Transverse colon (tissue), 4 donors: ENCODE results near the gene SCML1. TPM values are rescaled to one million over a fixed set of nuclear protein-coding genes. Genes with fewer than 3 reads are reported as not detected.

Experiments used
- DNase-seq: peaks from one replicate; pipeline ENCODE4 v3.0.0-alpha.2; 2019
- H3K27ac ChIP-seq, 4 donors: fragments of 200-600 bp; sonication (generic); 2 replicates each; pipeline ENCODE4 v1.5.1; 2016 to 2018; ENCODE audit warnings: inconsistent platforms in 4 of 4
- H3K27me3 ChIP-seq: fragments of 200-600 bp; sonication (generic); 2 replicates; pipeline ENCODE4 v1.5.1; 2017; ENCODE audit warnings: inconsistent platforms
- H3K36me3 ChIP-seq, 4 donors: fragments of 200-600 bp; sonication (generic); 2 replicates each; pipeline ENCODE4 v1.5.1; 2017 to 2019; ENCODE audit warnings: inconsistent platforms in 4 of 4
- H3K4me1 ChIP-seq, 4 donors: fragments of 200-600 bp; sonication (generic); 2 replicates each; pipeline ENCODE4 v1.5.1; 2017 to 2020; ENCODE audit warnings: inconsistent platforms in 4 of 4
- H3K4me3 ChIP-seq, 4 donors: fragments of 200-600 bp; sonication (generic); 1 replicate in 1 of 4; 2 replicates in 3 of 4; pipeline versions ENCODE4 v1.5.1 to v1.6.1; 2017 to 2019; ENCODE audit warnings: inconsistent platforms in 4 of 4
- H3K9me3 ChIP-seq, 2 donors: fragments of 200-600 bp; sonication (generic); 2 replicates each; pipeline ENCODE4 v1.5.1; 2017 to 2019; ENCODE audit warnings: inconsistent platforms in 2 of 2
- CTCF ChIP-seq, 5 experiments: fragments of 200-600 bp in 3 of 5; fragments of 450-650 bp in 2 of 5; sonication (generic) in 3 of 5; IDR thresholded peaks; 1 replicate in 2 of 5; 2 replicates in 3 of 5; pipeline ENCODE4 v1.5.1; 2016 to 2017; ENCODE audit warnings: antibody characterized with exemption in 5 of 5, inconsistent platforms in 3 of 5, mild to moderate bottlenecking in 2 of 5, moderate library complexity in 1 of 5
- EP300 ChIP-seq: sonication (generic); formaldehyde crosslinking; IDR thresholded peaks from one replicate; pipeline ENCODE4 v1.6.1; 2017; ENCODE audit warnings: antibody characterized with exemption, low read depth
- POLR2A ChIP-seq: fragments of 450-650 bp; IDR thresholded peaks from one replicate; pipeline ENCODE4 v1.6.1; 2016; ENCODE audit warnings: antibody characterized with exemption, mild to moderate bottlenecking, moderate library complexity
- POLR2AphosphoS5 ChIP-seq, 3 donors: sonication (generic); formaldehyde crosslinking; IDR thresholded peaks; one replicate each; pipeline ENCODE4 v1.6.1; 2016; ENCODE audit warnings: antibody characterized with exemption in 3 of 3
- WGBS, 2 donors: methylation state at CpG; one replicate each; pipeline ENCODE4 v1.1.5; 2018; ENCODE audit warnings: low coverage in 1 of 2; 5-methylcytosine and 5-hydroxymethylcytosine counted together
- in situ Hi-C, 4 donors: fragments of 200-750 bp; cut with MboI; loops; one replicate each; pipeline versions ENCODE4 v1.15.0 to v1.15.1; 2017; ENCODE audit warnings: low sequenced_read_pairs in 3 of 4, low pct_ligation_motif_present in 1 of 4, low pct_unique_long_range_greater_than_20kb in 1 of 4
- intact Hi-C: fragments of 100-400 bp; cut with DNase I; formaldehyde crosslinking; loops from one replicate; pipeline ENCODE4 v1.15.1; 2023; ENCODE audit warnings: low total_unique reads
- total RNA-seq, 4 donors: library from RNA; depleted of rRNA; stranded (reverse); fragments of >200 nt; gene quantifications; one replicate each; pipeline ENCODE4 v1.1.0, GENCODE V29; 2016

SCML1 gene
- total RNA-seq, 4 donors from 2014 or later = 9.7 to 21.1 (median 13.8) TPM

- intact Hi-C loops = no loop called here
- H3K36me3 ChIP-seq = no peaks in the 10 kb centered on the region
- 89% methylated on average over 11 of the region's 11 CpGs; no CpG with 5 or more reads in 1 of the 2 donors for WGBS, 2 donors
- no peaks in the 10 kb centered on the region for H3K9me3 ChIP-seq
- in situ Hi-C loops = no loop called here
- no peaks in the 10 kb centered on the region for H3K27me3 ChIP-seq
- no peaks in the 10 kb centered on the region for H3K4me1 ChIP-seq
- no peak for DNase-seq
- TF ChIP-seq EP300 = no peak
- TF ChIP-seq POLR2AphosphoS5 (IDR thresholded peaks at IDR 0.05) = no peak
- TF ChIP-seq CTCF (IDR thresholded peaks at IDR 0.05) = no peak
- TF ChIP-seq POLR2A = no peak
- no peak overlapping the region for H3K27ac ChIP-seq
- H3K4me3 ChIP-seq = no peak overlapping the region
Observed at GRCh38 chrX:17787557-17787956, 50.3 kb downstream of the SCML1 start.

- no peaks in the 10 kb centered on the region for H3K36me3 ChIP-seq
- WGBS, 2 donors = 5% methylated on average over 4 of the region's 4 CpGs; no CpG with 5 or more reads in 1 of the 2 donors
- no peaks in the 10 kb centered on the region for H3K9me3 ChIP-seq
- in situ Hi-C loops = no loop called here
- DNase-seq = peak; percentile 24
- H3K27me3 ChIP-seq = no peaks in the 10 kb centered on the region
- TF ChIP-seq CTCF (IDR thresholded peaks at IDR 0.05) (peak; percentile 63 to 73 (median 66)), EP300 (no peak)
- H3K27ac ChIP-seq = no peak overlapping the region
- H3K4me3 ChIP-seq = no peak overlapping the region
- no peaks in the 10 kb centered on the region for H3K4me1 ChIP-seq
- intact Hi-C loops = no loop called here
Observed at GRCh38 chrX:17788439-17788838, 51.1 kb downstream of the SCML1 start.

- no peaks in the 10 kb centered on the region for H3K9me3 ChIP-seq
- in situ Hi-C loops (no loop called here), intact Hi-C loops (no loop called here)
- H3K36me3 ChIP-seq = no peaks in the 10 kb centered on the region
- H3K27me3 ChIP-seq = no peaks in the 10 kb centered on the region
- no peak overlapping the region for H3K4me3 ChIP-seq
- H3K4me1 ChIP-seq = no peaks in the 10 kb centered on the region
- H3K27ac ChIP-seq = no peak overlapping the region
- TF ChIP-seq EP300 (no peak), CTCF (IDR thresholded peaks at IDR 0.05) (no peak), POLR2A (no peak), POLR2AphosphoS5 (IDR thresholded peaks at IDR 0.05) (no peak)
- no peak for DNase-seq
- WGBS, 2 donors = 73% methylated on average over 8 of the region's 8 CpGs; no CpG with 5 or more reads in 1 of the 2 donors
Observed at GRCh38 chrX:17788956-17789562, 51.8 kb downstream of the SCML1 start.

- WGBS, 2 donors = 36% methylated on average over 1 of the region's 1 CpG; no CpG with 5 or more reads in 1 of the 2 donors
- TF ChIP-seq POLR2AphosphoS5 (IDR thresholded peaks at IDR 0.05) (no peak), POLR2A (no peak)
- H3K4me1 ChIP-seq = no peaks in the 10 kb centered on the region
- no peaks in the 10 kb centered on the region for H3K9me3 ChIP-seq
- in situ Hi-C loops = no loop called here
- H3K27me3 ChIP-seq = no peaks in the 10 kb centered on the region
- intact Hi-C loops = no loop called here
- H3K4me3 ChIP-seq = no peak overlapping the region
- H3K36me3 ChIP-seq = no peaks in the 10 kb centered on the region
- no peak for DNase-seq
- H3K27ac ChIP-seq = no peak overlapping the region
Observed at GRCh38 chrX:17792826-17793225, 55.5 kb downstream of the SCML1 start.

GRCh38 chrX:17798921-17799320 is 61.6 kb downstream of the SCML1 start:
- Histone ChIP-seq H3K4me1 (no peaks in the 10 kb centered on the region), H3K27ac (no peak overlapping the region), H3K4me3 (no peak overlapping the region), H3K36me3 (no peaks in the 10 kb centered on the region), H3K27me3 (no peaks in the 10 kb centered on the region), H3K9me3 (no peaks in the 10 kb centered on the region)
- in situ Hi-C loops (no loop called here), intact Hi-C loops (no loop called here)
- no peak for DNase-seq
- WGBS, 2 donors = 92% methylated on average over 4 of the region's 4 CpGs; no CpG with 5 or more reads in 1 of the 2 donors
- TF ChIP-seq POLR2A (no peak), EP300 (no peak), CTCF (IDR thresholded peaks at IDR 0.05) (no peak), POLR2AphosphoS5 (IDR thresholded peaks at IDR 0.05) (no peak)
